Activated CD4-positive, alpha-beta T cell treated with anti-CD3 and anti-CD28 coated beads, Interleukin-2, amount 50 U/mL, for 1 hour (primary cell): Measurements from ENCODE around the gene SLC11A2.
"Not testable (repeated sequence)": the region's sequence is repeated elsewhere in the genome, so short reads cannot be mapped to it uniquely, and the experiment has no call there.

Source experiments
- DNase-seq: peaks from one replicate; pipeline ENCODE4 v3.0.0-alpha.2; 2020

SLC11A2 gene

GRCh38 chr12:50936821-50937530, 89.2 kb downstream of the SLC11A2 start:
- no peak for DNase-seq

GRCh38 chr12:50934981-50935807, 91.0 kb downstream of the SLC11A2 start:
- no peak for DNase-seq

- DNase-seq: no peak
Observed at GRCh38 chr12:50934371-50934851, 91.8 kb downstream of the SLC11A2 start.

GRCh38 chr12:50933459-50934124, 92.6 kb downstream of the SLC11A2 start:
- DNase-seq: no peak

- DNase-seq: no peak
Observed at GRCh38 chr12:50932787-50933280, 93.3 kb downstream of the SLC11A2 start.

GRCh38 chr12:50930477-50930876, 95.7 kb downstream of the SLC11A2 start:
- not testable (repeated sequence) for DNase-seq

- DNase-seq: no peak
Observed at GRCh38 chr12:50929831-50930230, 96.4 kb downstream of the SLC11A2 start.
